NCI-H1105 treated with DMSO at 0.1 percent for 48 hours (cell line): Measurements from ENCODE around the gene NR6A1.

Experiments used
- DNase-seq: peaks from one replicate; lab custom pipeline; 2025; lab: John Stamatoyannopoulos, UW

Gene NR6A1

DNA sequence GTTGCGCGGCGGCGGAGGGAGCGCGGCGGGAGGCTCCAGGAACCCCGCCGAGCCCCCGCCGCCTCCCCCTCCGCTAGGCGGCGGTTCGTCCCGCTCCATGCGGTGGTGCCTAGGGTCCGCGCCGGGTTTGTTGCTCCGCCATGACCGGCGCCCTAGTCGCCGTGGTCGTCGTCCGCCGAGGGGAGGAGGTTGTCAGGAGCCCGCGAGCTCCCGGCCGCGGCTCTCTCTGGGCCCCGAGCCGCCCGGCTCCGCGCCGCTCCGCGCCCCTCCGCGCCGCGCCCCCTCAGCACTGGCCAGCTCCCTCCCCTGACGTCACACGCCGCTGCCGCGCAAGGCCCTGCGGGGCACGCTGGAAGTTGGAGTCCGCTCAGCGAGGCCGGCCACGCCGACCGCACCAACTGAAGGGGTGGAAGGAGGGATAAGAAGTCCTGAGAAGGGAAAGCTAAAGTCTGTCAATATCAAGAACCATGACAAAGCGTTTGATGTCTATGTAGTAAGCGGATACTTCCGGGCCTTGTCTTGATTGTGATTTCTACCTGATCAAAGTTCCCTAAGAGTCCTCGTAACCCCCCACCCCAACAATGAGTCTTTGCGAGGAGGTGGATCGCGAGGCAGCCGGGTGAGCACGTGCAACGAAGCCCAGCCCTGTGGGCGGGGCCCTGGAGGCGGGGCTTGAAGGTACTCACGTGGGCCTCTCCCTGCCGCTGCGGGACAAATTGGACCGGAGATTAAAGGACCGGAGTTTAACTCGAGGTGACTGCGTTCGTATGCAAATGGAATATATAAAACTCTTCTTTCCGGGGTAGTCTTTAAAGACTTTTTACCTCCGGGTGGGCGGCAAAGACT lies at the start of gene NR6A1:
NR6A1 (minus strand) TSS at position 291 of the 846 bp plus-strand sequence.
- peak; percentile 92 for DNase-seq

DNA sequence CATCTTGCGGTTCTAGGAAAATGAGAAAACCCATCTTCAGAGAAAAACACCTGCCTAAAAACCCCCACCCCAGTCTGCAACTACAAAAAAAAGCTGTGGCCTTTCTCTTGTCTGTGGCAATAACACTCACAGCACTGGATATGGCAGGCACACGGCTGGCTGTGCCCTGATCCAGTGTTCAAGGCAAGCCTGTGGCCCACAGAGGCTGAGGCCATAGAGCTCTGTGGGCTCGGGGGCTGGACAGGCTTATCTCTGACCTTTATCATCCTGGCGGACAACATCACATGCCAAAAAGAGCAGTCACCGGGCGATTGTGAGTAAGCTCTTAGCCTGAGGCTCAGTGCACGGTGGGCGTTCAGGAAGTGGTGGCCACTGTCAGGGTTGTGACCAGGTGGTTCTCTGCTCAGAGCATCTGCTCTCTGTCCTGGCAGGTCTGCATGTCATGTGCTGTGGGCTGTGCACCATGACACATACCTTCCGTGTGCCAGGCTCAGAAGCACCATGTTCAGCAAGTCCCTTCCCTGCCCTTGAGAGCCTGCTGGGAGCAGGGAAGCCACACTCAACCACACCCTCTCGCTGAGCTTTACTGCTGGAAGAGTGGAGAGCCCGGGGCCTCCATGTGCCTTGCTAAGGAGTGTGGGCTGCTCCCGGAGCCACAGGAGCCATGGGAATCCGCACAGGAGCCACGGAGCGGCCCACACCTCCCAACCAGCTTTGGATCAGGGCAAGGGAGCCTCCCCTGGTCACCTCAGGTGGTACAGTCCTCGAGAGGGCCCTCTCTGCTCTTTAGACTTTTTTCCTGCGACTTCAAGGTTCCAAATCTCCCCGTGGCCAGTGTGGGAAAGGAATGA lies 47.5 kb upstream of the NR6A1 start:
- no peak for DNase-seq

DNA sequence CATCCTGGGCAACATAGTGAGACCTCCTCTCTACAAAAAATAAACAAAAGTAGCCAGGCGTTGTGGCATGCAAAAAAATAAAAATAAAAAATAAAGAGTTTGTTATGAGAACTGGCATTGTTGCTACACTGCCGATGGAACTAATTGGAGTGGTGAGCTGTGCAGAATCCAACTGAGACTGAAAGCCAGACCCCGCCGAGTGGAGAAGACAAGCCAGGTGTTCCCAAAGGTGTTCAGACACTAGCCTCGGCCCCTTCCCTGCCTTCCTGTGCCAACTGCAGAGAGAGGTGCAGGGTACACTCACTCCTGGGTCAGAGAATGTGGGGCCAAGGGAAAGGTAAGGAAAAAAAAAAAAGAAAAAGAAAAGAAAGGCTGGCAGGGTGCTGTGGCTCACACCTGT lies 44.5 kb upstream of the NR6A1 start:
- no peak for DNase-seq

DNA sequence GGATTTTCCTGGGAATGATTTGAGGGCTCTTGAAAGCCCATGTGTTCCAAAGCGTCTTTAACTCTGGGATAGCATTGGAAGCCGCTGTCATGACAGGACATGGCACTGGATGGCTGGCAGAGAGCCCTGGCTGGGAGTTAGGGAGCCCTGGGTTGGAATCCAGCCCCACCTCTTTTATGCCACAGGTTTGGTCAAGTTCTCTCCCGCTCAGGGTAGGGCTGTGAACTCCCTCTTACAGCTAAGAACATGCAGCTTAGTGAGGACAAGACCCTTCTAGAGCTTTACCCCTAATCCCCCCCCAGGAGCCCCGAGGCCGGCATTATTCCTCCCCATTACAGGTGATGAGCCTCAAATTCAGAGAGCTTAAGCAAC lies 43.0 kb upstream of the NR6A1 start:
- no peak for DNase-seq

DNA sequence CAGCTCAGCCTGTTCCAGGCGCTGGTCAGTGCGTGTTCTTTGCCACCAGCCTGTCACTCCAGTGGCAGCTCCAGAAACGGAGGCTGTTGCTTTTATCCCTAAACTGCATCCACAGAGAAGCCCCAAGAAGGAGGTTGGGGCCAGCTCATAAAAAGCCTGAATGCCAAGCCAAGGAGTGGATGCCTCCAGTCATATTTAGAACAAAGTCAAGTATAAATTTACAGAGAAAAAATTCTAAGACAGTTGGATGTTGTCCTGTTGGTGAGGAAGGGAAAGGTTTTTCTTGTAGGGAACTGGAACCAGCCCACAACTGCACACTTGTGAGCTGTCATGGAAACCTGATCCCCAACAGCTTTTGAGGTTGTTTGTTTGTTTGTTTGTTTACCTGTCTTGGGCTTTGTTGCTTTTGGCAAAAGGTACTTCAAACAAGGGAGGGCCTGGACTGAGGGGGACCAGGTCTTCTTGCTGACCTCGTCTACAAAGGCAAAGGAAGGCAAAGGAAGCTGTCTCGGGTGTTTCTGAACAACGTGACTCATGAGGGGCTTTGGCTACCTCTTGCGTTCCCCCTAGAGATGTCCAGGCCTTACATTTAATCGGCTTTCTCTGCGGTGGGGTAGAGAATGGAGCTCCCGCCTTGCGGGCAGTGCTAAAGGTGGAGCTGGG lies 42.5 kb upstream of the NR6A1 start:
- DNase-seq: no peak

DNA sequence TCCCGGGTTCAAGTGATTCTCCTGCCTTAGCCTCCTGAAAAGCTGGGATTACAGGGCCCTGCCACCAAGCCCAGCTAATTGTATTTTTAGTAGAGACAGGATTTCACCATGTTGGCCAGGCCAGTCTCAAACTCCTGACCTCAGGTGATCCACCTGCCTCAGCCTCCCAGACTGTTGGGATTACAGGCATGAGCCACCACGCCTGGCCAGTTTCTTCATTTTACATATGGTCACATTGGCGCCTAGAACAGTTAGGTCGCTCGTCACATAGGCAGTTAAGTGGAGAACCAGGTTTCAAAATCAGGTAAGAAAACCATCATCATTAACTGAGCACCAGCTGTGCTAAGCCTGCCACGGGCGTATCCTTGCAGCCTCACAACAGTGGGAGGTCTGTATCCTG lies 41.9 kb upstream of the NR6A1 start:
- no peak for DNase-seq

DNA sequence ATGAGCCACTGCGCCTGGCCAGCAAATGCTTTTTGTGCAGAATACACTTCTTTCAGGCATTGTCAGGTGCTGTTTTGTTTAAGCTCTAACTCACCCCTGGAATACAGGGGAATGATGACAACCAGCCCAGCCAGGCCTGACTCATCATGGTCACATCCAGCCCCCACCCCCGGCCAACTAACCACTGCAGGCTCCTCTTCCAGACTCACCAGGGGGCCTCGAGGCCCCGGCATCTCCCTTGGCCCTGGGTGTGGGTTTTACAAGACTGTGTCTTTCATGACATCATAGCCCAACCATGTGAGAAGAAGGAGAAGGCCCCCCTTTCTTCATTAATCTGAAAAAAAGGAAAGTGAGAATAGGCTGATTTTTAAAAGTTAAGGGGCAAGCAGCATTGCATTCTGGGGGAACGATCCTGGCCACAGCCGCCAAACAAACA lies 41.3 kb upstream of the NR6A1 start:
- no peak for DNase-seq

DNA sequence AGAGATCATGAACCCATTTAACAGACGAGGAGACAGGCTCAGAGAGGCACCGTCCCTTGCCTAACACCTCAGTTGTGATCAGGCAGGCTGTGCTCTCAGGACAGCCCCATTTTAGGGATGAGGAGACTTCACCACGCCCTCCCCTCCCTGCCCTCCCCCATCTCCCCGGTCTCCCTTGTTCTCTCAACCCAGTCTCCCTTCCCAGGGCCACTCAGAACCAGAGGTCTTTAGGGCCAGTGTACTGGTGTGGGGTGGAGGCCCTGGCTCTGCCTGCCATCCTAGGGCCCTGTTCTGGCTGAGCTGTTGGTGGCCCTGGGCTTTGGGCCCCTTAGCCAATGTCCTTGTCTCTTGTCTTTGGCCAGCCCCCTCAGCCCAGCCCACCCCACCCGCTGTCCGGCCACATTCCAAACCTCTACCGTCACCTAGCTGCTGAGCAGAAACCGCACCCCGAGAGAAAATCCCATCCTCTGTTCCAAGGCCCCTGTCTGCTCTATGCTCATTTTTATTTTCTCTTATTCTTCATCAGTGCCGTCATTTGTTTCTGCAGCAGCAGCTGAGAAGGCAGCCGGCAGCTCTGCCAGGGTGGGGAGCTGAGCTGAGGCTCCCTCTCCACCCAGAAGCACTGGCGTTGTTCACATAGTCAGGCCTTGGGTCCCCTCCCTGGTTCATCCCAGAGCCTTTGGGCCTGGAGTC lies 39.7 kb upstream of the NR6A1 start:
- no peak for DNase-seq

DNA sequence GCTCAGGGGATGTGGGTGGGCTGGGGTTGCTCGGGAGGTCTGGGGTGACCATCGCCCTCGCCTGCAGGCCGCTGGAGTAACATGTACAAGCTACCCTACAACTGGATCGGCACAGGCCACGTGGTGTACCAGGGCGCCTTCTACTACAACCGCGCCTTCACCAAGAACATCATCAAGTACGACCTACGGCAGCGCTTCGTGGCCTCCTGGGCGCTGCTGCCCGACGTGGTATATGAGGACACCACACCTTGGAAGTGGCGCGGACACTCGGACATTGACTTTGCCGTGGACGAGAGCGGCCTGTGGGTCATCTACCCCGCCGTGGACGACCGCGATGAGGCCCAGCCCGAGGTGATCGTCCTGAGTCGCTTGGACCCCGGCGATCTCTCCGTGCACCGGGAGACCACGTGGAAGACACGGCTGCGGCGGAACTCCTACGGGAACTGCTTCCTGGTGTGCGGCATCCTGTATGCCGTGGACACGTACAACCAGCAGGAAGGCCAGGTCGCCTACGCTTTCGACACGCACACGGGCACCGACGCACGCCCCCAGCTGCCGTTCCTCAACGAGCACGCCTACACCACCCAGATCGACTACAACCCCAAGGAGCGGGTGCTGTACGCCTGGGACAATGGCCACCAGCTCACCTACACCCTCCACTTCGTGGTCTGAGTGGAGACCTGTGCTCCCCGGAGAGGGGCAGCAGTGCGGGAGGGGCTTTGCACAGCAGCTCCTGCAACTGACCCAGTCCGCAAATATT lies 38.8 kb upstream of the NR6A1 start:
- no peak for DNase-seq

DNA sequence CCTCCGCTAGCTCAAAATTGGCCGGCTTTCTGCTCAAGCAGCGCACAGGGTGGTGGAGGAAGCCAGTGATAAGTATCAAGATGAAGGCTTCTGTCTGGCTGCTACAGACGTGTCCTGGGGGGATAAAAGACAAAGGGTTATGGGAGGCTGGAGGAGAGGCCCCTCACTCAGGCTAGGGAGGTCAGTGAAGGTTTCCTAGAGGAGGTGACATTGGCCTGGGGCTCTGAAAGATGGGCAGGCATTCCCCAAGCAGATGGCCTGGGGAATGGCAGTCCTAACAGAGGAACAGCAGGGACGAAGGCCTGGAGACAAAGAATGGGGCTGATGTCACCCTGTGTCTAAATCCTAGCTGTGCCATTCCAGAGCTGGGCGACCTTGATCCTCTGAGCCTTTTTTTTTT lies 38.1 kb upstream of the NR6A1 start:
- DNase-seq: no peak

DNA sequence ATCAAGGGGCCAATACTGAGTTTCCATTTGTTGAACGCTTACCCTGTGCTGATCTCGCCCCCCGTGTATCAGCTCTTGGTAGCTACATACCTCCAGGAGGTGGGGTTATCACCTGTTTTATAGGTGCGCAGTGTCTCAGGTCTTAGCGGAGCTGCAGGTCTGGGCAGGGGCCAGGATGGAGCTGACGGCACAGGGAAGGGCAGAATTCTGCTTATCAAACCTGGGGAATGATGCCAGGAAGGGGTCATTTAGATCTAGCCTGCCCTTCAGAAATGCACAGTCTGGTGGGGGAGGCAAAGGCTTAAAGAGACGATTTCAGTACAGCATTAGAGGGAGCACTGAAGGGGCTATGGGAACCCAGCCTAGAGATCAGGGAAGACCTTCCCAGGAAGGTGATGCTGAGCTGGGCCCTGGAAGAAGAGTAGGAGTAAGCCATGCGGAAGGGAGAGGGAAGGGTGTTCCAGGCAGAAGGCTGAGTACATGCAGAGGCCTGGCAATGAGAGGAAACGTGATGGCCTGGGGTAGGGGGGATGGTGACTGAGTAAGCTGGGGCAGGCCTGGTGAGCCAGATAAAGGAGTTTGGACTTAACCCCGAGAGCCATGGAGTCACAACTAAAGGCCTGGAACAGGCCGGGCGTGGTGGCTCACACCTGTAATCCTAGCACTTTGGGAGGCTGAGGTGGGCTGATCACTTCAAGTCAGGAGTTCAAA lies 37.3 kb upstream of the NR6A1 start:
- no peak for DNase-seq

DNA sequence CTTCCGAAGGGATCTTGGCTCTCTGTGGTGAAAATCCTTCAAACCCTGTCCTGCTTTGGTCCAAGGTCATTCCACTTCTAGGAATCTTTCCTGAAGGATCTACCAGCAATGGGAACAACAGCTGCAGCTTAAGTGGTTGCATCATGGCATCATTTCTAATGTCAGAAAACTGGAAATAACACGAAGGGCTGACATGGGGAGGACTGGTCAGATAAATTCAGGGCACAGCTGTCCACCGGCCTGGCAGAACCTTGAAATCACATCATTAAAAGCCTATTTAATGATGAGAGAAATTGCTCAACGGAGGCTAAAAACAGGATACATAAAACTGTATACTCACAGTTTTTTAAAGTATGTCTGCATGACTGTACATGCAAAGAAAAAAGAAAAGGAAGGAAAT lies 34.1 kb upstream of the NR6A1 start:
- no peak for DNase-seq

DNA sequence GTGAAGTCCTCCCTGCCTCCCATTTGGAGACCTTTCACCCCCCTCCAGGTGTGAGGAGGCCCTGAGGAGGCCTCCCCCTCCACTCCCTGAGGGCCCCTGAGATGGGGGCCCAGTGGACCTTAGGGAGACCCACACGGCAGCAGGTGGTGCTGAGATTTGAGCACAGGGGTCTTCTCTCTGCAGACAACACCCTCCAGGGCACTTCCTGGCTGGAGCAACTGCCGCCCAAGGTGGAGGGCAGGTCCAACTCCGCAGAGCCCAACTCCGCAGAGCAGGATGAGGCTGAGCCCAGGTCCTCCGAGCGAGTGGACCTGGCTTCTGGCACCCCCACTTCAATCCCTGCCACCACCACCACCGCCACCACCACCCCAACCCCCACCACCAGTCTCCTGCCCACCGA lies 32.8 kb upstream of the NR6A1 start:
- no peak for DNase-seq

DNA sequence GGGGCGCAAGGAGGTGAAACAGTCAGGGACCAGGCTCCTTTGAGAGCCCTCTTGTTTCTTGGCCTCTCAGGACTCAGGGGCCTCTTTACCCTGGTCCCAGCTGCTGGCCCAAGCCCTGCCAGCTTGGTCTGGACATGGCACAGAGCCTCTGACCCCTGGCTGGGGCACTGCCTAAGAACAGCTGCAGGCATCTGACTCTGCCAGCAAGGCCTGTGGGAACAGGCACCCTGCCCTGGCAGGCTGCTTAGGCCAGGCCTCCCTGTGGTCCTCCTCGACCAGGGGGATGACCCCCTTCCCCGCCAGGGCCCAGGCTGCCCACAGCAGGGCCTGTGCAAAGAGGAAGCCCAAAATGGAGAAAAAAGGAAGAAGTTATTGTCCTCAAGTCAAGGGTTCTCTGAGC lies 31.3 kb upstream of the NR6A1 start:
- no peak for DNase-seq

DNA sequence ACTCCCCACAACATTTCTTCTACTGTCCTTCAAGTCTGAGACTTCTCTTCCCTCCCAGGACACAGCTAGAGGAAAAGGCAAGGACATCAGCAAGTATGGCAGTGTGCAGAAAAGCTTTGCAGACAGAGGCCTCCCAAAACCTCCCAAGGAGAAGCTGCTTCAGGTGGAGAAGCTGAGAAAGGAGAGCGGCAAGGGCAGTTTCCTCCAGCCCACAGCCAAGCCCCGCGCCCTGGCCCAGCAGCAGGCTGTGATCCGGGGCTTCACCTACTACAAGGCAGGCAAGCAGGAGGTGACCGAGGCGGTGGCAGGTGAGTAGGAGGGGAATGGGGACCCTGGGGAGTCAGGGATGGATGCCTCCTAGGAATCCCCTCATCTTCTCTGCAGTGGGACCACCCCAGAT lies 30.2 kb upstream of the NR6A1 start:
- DNase-seq: no peak

DNA sequence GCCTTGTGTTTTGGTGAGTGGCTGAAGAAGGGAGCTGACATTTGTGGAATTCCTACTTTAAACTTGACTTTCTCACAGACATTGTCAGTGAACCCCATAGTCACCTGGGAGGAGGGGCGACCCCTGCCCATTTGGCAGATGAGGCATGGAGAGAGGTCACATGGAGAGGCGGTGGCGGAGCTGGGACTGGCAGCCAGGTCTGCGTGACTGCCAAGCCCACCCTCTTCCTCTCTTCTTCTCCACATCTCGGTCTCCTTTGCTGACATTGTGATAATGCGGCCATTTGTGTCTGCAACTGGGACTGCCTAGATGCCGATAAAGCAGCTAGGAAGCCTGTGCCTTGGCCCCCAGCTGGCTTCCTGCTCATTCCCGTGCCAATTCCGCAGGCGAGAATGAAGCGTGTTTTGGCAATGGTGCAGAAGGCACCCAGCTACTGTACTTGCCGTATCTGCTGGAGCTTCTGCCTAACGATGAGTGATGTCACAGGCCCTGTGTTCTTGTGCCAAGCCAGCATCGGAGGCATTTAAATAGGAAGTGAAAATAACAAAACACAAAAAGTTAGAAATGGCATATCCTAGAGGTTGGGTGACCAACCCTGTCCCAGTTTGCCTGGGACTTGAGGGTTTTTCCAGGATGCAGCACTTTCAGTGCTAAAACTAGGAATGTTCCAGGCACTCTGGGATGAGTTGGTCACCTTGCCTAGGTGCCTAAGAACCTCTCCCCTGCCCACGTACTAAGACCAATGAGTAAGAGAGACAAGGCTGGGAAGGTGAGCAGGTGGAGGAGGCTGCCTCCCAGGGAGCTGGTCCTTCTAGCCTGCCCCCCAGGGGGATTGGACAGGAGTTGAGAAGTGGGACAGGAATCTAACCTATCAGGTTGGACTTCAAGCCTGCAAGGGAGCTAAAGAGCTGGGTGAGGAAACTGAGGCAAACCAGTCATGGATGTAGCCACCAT lies 29.5 kb upstream of the NR6A1 start:
- DNase-seq: no peak

DNA sequence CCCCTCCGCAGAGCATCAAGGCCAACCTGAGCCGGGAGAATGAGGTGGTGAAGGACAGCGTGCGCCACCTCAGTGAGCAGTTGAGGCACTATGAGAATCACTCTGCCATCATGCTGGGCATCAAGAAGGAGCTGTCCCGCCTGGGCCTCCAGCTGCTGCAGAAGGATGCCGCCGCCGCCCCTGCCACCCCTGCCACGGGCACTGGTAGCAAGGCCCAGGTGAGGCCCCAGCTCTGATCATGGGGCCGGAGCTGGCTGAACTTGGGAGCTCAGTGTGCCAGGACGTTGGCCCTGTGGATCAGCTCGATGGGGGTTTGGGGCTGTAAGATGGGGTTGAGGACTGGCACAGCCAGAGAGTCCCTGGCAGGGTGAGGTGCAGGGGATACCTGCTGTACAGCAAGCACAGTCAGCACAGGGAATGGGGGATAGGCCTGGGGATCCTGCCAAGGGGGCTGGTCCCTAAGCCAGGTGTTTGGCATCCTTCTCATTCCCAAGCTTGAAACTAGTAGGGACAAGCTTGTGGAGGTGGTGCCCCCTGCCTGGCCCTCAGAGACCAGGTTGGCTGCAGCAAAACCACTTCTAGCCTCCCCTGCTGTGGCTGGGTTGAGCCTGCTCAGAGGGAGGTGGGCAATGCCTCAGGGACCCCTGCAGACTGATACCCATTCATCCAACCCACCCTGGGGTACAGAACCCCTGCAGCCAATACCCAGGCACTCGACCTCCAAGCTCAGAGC lies 28.3 kb upstream of the NR6A1 start:
- DNase-seq: peak; percentile 3

DNA sequence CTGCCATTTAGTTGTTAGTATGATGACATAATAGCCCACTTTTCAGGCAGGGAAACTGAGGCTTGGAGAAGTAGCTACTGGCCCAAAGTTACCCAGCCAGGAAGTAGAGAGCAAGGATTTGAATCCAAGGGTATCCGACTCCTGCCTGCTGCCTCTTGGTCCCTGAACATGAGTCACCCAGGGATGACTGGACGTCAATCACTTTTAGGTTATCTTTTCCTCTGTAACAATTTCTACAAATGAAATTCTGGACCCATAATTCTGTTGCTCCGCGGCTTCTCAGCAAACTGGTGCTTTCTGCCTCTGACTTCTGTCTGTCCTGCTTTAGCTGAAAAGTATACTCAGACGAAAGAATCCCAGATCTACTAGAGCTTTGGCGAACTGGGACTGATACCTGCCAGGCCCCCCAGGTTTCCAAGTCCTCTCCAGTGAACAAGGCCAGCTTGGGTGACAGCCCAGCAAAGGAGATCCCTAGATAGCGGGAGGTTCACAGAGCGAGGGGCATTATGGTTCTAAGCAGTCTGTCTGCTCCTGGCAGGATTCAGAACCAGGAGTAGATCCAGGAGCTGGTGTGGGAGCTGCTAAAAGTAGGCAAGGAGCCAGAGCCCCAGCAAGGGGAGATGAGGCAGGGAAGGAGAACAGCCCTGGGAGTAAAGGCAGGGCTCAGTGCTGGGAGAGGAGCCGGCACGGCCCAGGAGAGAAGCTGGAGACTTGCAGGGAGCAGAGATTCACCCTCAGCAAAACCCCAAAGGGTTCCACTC lies 26.4 kb upstream of the NR6A1 start:
- DNase-seq: no peak
